Lower leg skin (tissue), 4 donors: ENCODE results near the gene TBC1D2. TPM values are rescaled to one million over a fixed set of nuclear protein-coding genes. Genes with fewer than 3 reads are reported as not detected.

Experiments used
- DNase-seq, 2 donors: peaks; one replicate each; pipeline ENCODE4 v3.0.0-alpha.2; 2019; ENCODE audit warnings: low spot score in 2 of 2
- H3K4me3 ChIP-seq: fragments of 200-600 bp; sonication (generic); 2 replicates; pipeline ENCODE4 v1.5.1; 2017; ENCODE audit warnings: mild to moderate bottlenecking, low read depth; ENCODE audit not compliant: poor library complexity, severe bottlenecking
- POLR2A ChIP-seq, 2 donors: fragments of 450-650 bp; IDR thresholded peaks; one replicate each; pipeline ENCODE4 v1.6.1; 2016 to 2017; ENCODE audit warnings: antibody characterized with exemption in 2 of 2, mild to moderate bottlenecking in 1 of 2, moderate library complexity in 1 of 2
- WGBS, 2 donors: methylation state at CpG; one replicate each; pipeline ENCODE4 v1.1.5; 2018; 5-methylcytosine and 5-hydroxymethylcytosine counted together
- intact Hi-C: fragments of 100-400 bp; cut with DNase I; formaldehyde crosslinking; loops from one replicate; pipeline ENCODE4 v1.15.0; 2023; ENCODE audit warnings: low total_unique reads
- total RNA-seq, 4 donors: library from RNA; depleted of rRNA; stranded (reverse); fragments of >200 nt; gene quantifications; one replicate each; pipeline ENCODE4 v1.1.0, GENCODE V29; 2016
- TF ChIP-seq, protein P1 (sequence below), 3 donors: fragments of 450-650 bp; IDR thresholded peaks; one replicate each; pipeline ENCODE4 v1.5.1; 2016; ENCODE audit warnings: antibody characterized with exemption in 3 of 3, mild to moderate bottlenecking in 3 of 3, moderate library complexity in 2 of 3

TBC1D2 gene
- total RNA-seq, 4 donors from 2014 or later: 35.4 to 56.3 (median 45.9) TPM

DNA sequence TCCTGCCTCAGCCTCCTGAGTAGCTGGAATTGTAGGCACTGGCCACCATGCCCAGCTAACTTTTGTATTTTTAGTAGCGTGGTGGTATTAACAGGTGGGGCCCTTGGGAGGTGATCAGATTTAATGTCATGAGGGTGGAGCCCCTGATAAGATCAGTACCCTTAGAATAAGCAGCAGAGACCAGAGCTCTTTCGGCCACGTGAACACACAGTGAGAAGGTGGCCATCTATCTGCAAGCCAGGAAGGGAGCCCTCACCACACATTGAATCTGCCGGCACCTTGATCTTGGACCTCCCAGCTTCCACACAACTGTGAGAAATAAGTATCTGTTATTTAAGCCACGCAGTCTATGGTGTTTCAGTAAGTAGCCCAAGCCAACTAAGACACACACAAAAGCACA lies 22.5 kb downstream of the TBC1D2 start:
- WGBS, 2 donors: 89 to 90% methylated on average over 5 of the region's 5 CpGs
- intact Hi-C loops: no loop called here
- TF ChIP-seq POLR2A (IDR thresholded peaks at IDR 0.05): no peak
- TF ChIP-seq, protein P1, sequence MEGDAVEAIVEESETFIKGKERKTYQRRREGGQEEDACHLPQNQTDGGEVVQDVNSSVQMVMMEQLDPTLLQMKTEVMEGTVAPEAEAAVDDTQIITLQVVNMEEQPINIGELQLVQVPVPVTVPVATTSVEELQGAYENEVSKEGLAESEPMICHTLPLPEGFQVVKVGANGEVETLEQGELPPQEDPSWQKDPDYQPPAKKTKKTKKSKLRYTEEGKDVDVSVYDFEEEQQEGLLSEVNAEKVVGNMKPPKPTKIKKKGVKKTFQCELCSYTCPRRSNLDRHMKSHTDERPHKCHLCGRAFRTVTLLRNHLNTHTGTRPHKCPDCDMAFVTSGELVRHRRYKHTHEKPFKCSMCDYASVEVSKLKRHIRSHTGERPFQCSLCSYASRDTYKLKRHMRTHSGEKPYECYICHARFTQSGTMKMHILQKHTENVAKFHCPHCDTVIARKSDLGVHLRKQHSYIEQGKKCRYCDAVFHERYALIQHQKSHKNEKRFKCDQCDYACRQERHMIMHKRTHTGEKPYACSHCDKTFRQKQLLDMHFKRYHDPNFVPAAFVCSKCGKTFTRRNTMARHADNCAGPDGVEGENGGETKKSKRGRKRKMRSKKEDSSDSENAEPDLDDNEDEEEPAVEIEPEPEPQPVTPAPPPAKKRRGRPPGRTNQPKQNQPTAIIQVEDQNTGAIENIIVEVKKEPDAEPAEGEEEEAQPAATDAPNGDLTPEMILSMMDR (IDR thresholded peaks at IDR 0.05): no peak
- no peak overlapping the region for H3K4me3 ChIP-seq
- no peak for DNase-seq

DNA sequence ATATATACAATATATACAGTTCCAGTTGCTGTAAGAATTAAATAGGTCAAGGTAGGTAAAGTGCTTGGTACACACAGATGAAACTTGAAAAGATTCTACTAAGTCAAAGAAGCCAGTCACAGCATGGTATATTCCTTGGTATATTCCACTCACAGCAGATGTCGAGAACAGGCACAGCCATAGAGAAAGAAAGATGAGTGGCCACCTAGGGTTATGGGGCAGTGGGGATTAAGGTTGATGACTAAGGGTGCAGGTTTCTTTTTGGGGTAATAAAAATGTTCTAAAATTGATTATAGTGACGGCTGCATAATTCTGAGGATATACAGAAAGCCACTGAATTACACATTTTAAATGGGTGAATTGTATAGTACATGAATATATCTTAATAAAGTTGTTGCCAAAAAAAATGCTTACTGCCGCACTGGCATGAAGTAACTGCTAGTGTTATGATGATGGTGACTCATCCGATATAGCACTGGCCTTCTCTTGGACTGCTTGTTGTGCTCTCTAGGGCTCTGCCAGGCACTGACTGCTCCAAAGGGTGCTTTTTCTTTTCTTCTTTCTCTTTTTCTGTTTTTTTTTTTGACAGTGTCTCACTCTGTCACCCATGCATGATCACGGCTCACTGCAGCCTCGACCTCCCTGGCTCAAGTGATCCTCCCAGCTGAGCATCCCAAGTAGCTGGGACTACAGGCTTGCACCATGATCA lies 23.5 kb downstream of the TBC1D2 start:
- 74 to 79% methylated on average over 6 of the region's 6 CpGs for WGBS, 2 donors
- TF ChIP-seq POLR2A (IDR thresholded peaks at IDR 0.05): no peak
- TF ChIP-seq, protein P1 (IDR thresholded peaks at IDR 0.05): no peak
- DNase-seq: no peak
- intact Hi-C loops: no loop called here
- no peak overlapping the region for H3K4me3 ChIP-seq

DNA sequence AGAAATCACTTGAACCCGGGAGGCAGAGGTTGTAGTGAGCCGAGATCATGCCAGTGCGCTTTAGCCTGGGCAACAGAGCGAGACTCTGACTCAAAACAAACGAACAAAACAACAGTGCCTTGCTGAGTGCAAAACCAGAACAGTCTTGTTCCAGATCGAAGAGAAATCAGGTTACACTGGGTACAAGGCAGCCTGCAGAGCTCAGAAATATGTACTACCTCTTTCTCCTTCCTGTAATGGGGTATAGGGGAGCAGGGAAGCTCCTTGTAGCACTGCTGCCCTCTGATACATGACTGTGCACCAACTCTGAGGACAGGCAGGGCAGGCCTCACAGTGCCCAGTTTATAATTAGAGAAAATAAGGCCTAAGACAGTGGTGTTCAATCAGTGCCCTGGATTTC lies 24.7 kb downstream of the TBC1D2 start:
- intact Hi-C loops: no loop called here
- DNase-seq: no peak
- H3K4me3 ChIP-seq: no peak overlapping the region
- TF ChIP-seq, protein P1 (IDR thresholded peaks at IDR 0.05): no peak
- WGBS, 2 donors: 90 to 96% methylated on average over 6 of the region's 6 CpGs

DNA sequence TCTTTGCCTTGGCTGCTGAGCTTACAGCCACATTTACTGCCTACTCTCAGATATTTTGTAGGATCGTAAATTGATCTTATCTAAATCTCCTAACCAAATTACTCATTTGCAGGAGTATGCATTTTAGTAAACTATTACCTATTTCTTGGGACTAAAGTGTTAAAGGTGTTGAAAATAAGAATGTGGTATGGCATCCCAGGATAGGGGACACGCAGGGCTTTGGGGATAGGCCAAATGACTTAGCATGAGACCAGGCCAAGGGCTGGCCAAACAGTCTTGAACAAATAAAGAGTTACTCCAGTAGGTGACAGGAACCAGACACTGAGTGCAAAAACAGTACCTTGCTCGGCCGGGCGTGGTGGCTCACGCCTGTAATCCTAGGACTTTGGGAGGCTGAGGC lies 25.1 kb downstream of the TBC1D2 start:
- DNase-seq: no peak
- 81 to 90% methylated on average over 6 of the region's 6 CpGs for WGBS, 2 donors
- intact Hi-C loops: no loop called here
- H3K4me3 ChIP-seq: no peak overlapping the region
- TF ChIP-seq POLR2A (IDR thresholded peaks at IDR 0.05): no peak
- TF ChIP-seq, protein P1 (IDR thresholded peaks at IDR 0.05): no peak

DNA sequence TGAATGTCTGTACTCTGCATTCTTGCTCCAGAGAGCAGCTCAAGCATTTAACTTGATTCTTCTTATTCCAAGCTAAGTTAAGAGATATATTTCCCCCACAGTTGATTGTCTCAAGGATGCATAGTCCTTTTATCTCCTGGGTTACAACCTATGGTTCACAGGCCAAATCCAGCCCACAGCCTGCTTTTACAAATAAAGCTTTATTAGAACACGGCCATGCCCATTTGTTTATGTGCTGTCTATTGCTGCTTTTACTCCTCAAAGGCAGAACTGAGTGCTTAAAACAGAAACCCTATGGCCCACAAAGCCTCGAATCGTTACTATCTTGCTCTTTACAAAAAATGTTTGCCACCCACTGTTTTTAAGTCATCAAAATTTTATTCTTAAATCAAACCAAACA lies 25.8 kb downstream of the TBC1D2 start:
- DNase-seq: no peak
- TF ChIP-seq, protein P1 (IDR thresholded peaks at IDR 0.05): no peak
- TF ChIP-seq POLR2A (IDR thresholded peaks at IDR 0.05): no peak
- no peak overlapping the region for H3K4me3 ChIP-seq
- WGBS, 2 donors: 88 to 90% methylated on average over 3 of the region's 3 CpGs
- intact Hi-C loops: no loop called here

DNA sequence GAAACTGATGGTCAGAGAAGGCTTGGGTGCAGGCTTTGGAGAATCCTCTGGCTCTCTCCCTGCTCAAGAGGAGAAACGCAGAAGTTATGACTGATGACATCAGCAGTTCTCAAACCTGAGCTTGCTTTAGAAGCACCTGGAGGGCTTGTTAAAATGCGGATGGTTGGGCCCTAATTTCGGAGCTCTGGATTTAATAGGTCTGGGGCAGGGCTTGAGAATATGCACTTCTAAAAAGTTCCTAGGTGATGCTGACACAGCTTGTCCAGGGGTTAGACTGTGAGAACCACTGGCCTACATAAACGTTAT lies 26.4 kb downstream of the TBC1D2 start:
- WGBS, 2 donors: 65 to 84% methylated on average over 4 of the region's 4 CpGs
- no peak for TF ChIP-seq POLR2A (IDR thresholded peaks at IDR 0.05)
- TF ChIP-seq, protein P1 (IDR thresholded peaks at IDR 0.05): no peak
- DNase-seq: no peak
- intact Hi-C loops: no loop called here
- no peak overlapping the region for H3K4me3 ChIP-seq
